GM23338 (cell line): ENCODE data around the gene TAF8. TPM values are rescaled to one million over a fixed set of nuclear protein-coding genes. Genes with fewer than 3 reads are reported as not detected.

Experiments used
- ATAC-seq: fragments of 200-7000 bp; cut with Tn5 transposase; 3 replicates; pipeline ENCODE4 v1.9.1; 2020
- DNase-seq: peaks from one replicate; pipeline ENCODE4 v3.0.0-alpha.2; 2015; ENCODE audit warnings: low spot score
- H2AFZ ChIP-seq: fragments of 200-600 bp; sonication (generic); 2 replicates; pipeline ENCODE4 v1.8.0; 2016; ENCODE audit warnings: antibody characterized with exemption, mild to moderate bottlenecking, moderate library complexity
- H3F3A ChIP-seq: fragments of 200-600 bp; sonication (generic); replicated peaks from 2 replicates; pipeline ENCODE4 v1.8.0; 2017; ENCODE audit warnings: antibody characterized with exemption, mixed run types, low read depth
- H3K27ac ChIP-seq: fragments of 200-600 bp; sonication (generic); 2 replicates; pipeline ENCODE4 v1.6.1; 2016; ENCODE audit warnings: low read depth
- H3K27me3 ChIP-seq: fragments of 200-600 bp; sonication (generic); 2 replicates; pipeline ENCODE4 v1.8.0; 2016; ENCODE audit warnings: mild to moderate bottlenecking, mixed run types, moderate library complexity; ENCODE audit not compliant: insufficient read depth
- H3K36me3 ChIP-seq: fragments of 200-600 bp; sonication (generic); 2 replicates; pipeline ENCODE4 v1.8.0; 2016; ENCODE audit warnings: mild to moderate bottlenecking; ENCODE audit not compliant: insufficient read depth
- H3K4me1 ChIP-seq: fragments of 200-600 bp; sonication (generic); 2 replicates; pipeline ENCODE4 v1.8.0; 2016; ENCODE audit warnings: mild to moderate bottlenecking, moderate library complexity; ENCODE audit not compliant: insufficient read depth
- H3K4me2 ChIP-seq: fragments of 200-600 bp; sonication (generic); 2 replicates; pipeline ENCODE4 v1.7.1; 2017; ENCODE audit warnings: mixed run types
- H3K4me3 ChIP-seq: fragments of 200-600 bp; sonication (generic); 2 replicates; pipeline ENCODE4 v1.6.1; 2016; ENCODE audit warnings: mixed run types
- H3K79me2 ChIP-seq: fragments of 200-600 bp; sonication (generic); replicated peaks from 2 replicates; pipeline ENCODE4 v1.8.0; 2017; ENCODE audit warnings: mild to moderate bottlenecking; ENCODE audit not compliant: insufficient read depth
- H3K9me2 ChIP-seq: fragments of 200-600 bp; sonication (generic); 2 replicates; pipeline ENCODE4 v1.8.0; 2017; ENCODE audit not compliant: insufficient read depth
- H4K20me1 ChIP-seq: fragments of 200-600 bp; sonication (generic); replicated peaks from 2 replicates; pipeline ENCODE4 v1.8.0; 2017; ENCODE audit warnings: mild to moderate bottlenecking; ENCODE audit not compliant: insufficient read depth
- H3K27ac Mint-ChIP-seq: 2 replicates; pipeline ENCODE4 v1.8.0; 2020; ENCODE audit warnings: inconsistent platforms, mild to moderate bottlenecking, moderate library complexity, mixed read lengths
- H3K27me3 Mint-ChIP-seq: 3 replicates; pipeline ENCODE4 v1.8.0; 2022; ENCODE audit warnings: low read depth, mild to moderate bottlenecking, moderate library complexity, mixed read lengths, inconsistent platforms; ENCODE audit not compliant: insufficient read depth, poor library complexity
- H3K36me3 Mint-ChIP-seq: 3 replicates; pipeline ENCODE4 v1.8.0; 2021; ENCODE audit warnings: low read depth, mild to moderate bottlenecking, inconsistent platforms, moderate library complexity, mixed read lengths
- H3K4me1 Mint-ChIP-seq: 3 replicates; pipeline ENCODE4 v1.8.0; 2020; ENCODE audit warnings: mild to moderate bottlenecking, inconsistent platforms, mixed read lengths
- H3K4me3 Mint-ChIP-seq: 3 replicates; pipeline ENCODE4 v1.8.0; 2021; ENCODE audit warnings: moderate library complexity, mild to moderate bottlenecking, inconsistent platforms, mixed read lengths
- H3K9me3 Mint-ChIP-seq: 3 replicates; pipeline ENCODE4 v1.8.0; 2020; ENCODE audit warnings: moderate library complexity, mild to moderate bottlenecking, inconsistent platforms, mixed read lengths
- CREB1 ChIP-seq: fragments of 250-450 bp; sonication (Bioruptor Pico); IDR thresholded peaks from 2 replicates; pipeline ENCODE4 v1.5.0; 2020; ENCODE audit warnings: low read depth, mild to moderate bottlenecking, moderate library complexity
- EZH2 ChIP-seq: fragments of 200-600 bp; sonication (generic); IDR thresholded peaks from one replicate; pipeline ENCODE4 v1.8.0; 2017; ENCODE audit warnings: antibody characterized with exemption, mild to moderate bottlenecking, low read depth; ENCODE audit not compliant: unreplicated experiment
- EZH2phosphoT487 ChIP-seq: fragments of 200-600 bp; sonication (generic); IDR thresholded peaks from one replicate; pipeline ENCODE4 v1.8.1; 2018; ENCODE audit warnings: antibody characterized with exemption; ENCODE audit not compliant: unreplicated experiment
- JUNB ChIP-seq: IDR thresholded peaks from one replicate; pipeline ENCODE4 v1.6.1; 2016; ENCODE audit warnings: antibody characterized with exemption; ENCODE audit not compliant: unreplicated experiment
- NANOG ChIP-seq: IDR thresholded peaks from 2 replicates; pipeline ENCODE4 v1.6.1; 2016; ENCODE audit warnings: antibody characterized with exemption, borderline replicate concordance
- POLR2AphosphoS5 ChIP-seq: IDR thresholded peaks from 2 replicates; pipeline ENCODE4 v1.6.1; 2016; ENCODE audit warnings: antibody characterized with exemption, low read depth
- STAT1 ChIP-seq: IDR thresholded peaks from one replicate; pipeline ENCODE4 v1.6.1; 2016; ENCODE audit warnings: antibody characterized with exemption; ENCODE audit not compliant: unreplicated experiment
- ZNF114 ChIP-seq: fragments of 250-450 bp; sonication (Bioruptor Pico); IDR thresholded peaks from 2 replicates; pipeline ENCODE4 v1.5.0; 2020; ENCODE audit warnings: mild to moderate bottlenecking, moderate library complexity
- ZNF331 ChIP-seq: fragments of 250-450 bp; sonication (Bioruptor Pico); IDR thresholded peaks from 2 replicates; pipeline ENCODE4 v1.5.0; 2020; ENCODE audit warnings: low read depth, mild to moderate bottlenecking, moderate library complexity
- polyA plus RNA-seq: library from polyadenylated mRNA; unstranded; fragments of >200 nt; fragmentation: Nextera tagmentation; extraction: Ambion mirVana; gene quantifications from 2 replicates; pipeline ENCODE4 v1.2.1, GENCODE V29; 2016
- total RNA-seq: library from RNA; depleted of rRNA; stranded (reverse); fragments of >200 nt; shearing (Covaris generic); gene quantifications from 2 replicates; pipeline ENCODE4 v1.2.3, GENCODE V29; 2014
- TF ChIP-seq, protein P1 (sequence below), 2 experiments: fragments of 200-600 bp in 1 of 2; sonication (generic) in 1 of 2; conservative IDR thresholded peaks; 2 replicates each; pipeline versions ENCODE4 v1.5.1 to v1.6.1; 2016 to 2017; ENCODE audit warnings: antibody characterized with exemption in 2 of 2, low read depth in 2 of 2, mild to moderate bottlenecking in 2 of 2, moderate library complexity in 1 of 2
- TF ChIP-seq, protein P2 (sequence below): IDR thresholded peaks from 2 replicates; pipeline ENCODE4 v1.6.1; 2016; ENCODE audit warnings: antibody characterized with exemption
- TF ChIP-seq, protein P3 (sequence below): IDR thresholded peaks from one replicate; pipeline ENCODE4 v1.6.1; 2018; ENCODE audit warnings: antibody characterized with exemption; ENCODE audit not compliant: unreplicated experiment
- TF ChIP-seq, protein P4 (sequence below): fragments of 250-450 bp; sonication (Bioruptor Pico); IDR thresholded peaks from 2 replicates; pipeline ENCODE4 v1.5.0; 2020; ENCODE audit warnings: mild to moderate bottlenecking, moderate library complexity

The TAF8 gene
- total and polyA plus RNA-seq, 2 experiments from 2014 or later, result 18.7 to 30.6 TPM

DNA sequence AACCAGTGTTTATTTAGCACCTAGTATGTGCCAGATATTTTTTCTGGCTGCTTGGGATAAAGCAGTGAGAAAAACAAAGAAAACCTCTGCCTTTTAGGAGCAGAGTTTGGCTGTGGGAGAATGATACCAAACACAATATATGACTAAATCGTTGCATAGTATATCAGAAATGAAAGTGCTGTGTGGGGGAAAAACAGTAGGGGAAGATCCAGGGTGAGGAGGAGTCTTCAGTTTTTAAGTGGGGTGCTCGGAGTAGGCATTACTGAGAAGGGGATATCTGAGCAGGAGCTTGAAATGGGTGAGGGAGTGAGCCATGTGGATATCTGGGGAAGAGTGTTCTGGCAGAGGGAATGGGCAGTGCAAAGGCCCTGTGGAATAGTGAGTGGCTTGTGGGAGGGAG lies 23.0 kb downstream of the TAF8 start:
- H2AFZ ChIP-seq, result no peak overlapping the region
- no peaks in the 10 kb centered on the region for H4K20me1 ChIP-seq
- H3F3A ChIP-seq, result no peaks in the 10 kb centered on the region; the same call in 1 of the 2 replicates
- H3K27ac ChIP-seq, result no peak overlapping the region
- TF ChIP-seq ZNF331 (no peak), POLR2AphosphoS5 (no peak), CREB1 (CRISPR knock-in tag) (no peak), EZH2phosphoT487 (no peak), ZNF114 (no peak), JUNB (no peak), NANOG (no peak), EZH2 (no peak), STAT1 (no peak)
- TF ChIP-seq, protein P1, sequence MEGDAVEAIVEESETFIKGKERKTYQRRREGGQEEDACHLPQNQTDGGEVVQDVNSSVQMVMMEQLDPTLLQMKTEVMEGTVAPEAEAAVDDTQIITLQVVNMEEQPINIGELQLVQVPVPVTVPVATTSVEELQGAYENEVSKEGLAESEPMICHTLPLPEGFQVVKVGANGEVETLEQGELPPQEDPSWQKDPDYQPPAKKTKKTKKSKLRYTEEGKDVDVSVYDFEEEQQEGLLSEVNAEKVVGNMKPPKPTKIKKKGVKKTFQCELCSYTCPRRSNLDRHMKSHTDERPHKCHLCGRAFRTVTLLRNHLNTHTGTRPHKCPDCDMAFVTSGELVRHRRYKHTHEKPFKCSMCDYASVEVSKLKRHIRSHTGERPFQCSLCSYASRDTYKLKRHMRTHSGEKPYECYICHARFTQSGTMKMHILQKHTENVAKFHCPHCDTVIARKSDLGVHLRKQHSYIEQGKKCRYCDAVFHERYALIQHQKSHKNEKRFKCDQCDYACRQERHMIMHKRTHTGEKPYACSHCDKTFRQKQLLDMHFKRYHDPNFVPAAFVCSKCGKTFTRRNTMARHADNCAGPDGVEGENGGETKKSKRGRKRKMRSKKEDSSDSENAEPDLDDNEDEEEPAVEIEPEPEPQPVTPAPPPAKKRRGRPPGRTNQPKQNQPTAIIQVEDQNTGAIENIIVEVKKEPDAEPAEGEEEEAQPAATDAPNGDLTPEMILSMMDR (conservative IDR thresholded peaks at IDR 0.05; ENCODE audit: low read depth in 2 of 2), result no peak
- TF ChIP-seq, protein P2, sequence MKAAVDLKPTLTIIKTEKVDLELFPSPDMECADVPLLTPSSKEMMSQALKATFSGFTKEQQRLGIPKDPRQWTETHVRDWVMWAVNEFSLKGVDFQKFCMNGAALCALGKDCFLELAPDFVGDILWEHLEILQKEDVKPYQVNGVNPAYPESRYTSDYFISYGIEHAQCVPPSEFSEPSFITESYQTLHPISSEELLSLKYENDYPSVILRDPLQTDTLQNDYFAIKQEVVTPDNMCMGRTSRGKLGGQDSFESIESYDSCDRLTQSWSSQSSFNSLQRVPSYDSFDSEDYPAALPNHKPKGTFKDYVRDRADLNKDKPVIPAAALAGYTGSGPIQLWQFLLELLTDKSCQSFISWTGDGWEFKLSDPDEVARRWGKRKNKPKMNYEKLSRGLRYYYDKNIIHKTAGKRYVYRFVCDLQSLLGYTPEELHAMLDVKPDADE, result no peak
- TF ChIP-seq, protein P3, sequence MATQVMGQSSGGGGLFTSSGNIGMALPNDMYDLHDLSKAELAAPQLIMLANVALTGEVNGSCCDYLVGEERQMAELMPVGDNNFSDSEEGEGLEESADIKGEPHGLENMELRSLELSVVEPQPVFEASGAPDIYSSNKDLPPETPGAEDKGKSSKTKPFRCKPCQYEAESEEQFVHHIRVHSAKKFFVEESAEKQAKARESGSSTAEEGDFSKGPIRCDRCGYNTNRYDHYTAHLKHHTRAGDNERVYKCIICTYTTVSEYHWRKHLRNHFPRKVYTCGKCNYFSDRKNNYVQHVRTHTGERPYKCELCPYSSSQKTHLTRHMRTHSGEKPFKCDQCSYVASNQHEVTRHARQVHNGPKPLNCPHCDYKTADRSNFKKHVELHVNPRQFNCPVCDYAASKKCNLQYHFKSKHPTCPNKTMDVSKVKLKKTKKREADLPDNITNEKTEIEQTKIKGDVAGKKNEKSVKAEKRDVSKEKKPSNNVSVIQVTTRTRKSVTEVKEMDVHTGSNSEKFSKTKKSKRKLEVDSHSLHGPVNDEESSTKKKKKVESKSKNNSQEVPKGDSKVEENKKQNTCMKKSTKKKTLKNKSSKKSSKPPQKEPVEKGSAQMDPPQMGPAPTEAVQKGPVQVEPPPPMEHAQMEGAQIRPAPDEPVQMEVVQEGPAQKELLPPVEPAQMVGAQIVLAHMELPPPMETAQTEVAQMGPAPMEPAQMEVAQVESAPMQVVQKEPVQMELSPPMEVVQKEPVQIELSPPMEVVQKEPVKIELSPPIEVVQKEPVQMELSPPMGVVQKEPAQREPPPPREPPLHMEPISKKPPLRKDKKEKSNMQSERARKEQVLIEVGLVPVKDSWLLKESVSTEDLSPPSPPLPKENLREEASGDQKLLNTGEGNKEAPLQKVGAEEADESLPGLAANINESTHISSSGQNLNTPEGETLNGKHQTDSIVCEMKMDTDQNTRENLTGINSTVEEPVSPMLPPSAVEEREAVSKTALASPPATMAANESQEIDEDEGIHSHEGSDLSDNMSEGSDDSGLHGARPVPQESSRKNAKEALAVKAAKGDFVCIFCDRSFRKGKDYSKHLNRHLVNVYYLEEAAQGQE, result no peak
- TF ChIP-seq, protein P4, sequence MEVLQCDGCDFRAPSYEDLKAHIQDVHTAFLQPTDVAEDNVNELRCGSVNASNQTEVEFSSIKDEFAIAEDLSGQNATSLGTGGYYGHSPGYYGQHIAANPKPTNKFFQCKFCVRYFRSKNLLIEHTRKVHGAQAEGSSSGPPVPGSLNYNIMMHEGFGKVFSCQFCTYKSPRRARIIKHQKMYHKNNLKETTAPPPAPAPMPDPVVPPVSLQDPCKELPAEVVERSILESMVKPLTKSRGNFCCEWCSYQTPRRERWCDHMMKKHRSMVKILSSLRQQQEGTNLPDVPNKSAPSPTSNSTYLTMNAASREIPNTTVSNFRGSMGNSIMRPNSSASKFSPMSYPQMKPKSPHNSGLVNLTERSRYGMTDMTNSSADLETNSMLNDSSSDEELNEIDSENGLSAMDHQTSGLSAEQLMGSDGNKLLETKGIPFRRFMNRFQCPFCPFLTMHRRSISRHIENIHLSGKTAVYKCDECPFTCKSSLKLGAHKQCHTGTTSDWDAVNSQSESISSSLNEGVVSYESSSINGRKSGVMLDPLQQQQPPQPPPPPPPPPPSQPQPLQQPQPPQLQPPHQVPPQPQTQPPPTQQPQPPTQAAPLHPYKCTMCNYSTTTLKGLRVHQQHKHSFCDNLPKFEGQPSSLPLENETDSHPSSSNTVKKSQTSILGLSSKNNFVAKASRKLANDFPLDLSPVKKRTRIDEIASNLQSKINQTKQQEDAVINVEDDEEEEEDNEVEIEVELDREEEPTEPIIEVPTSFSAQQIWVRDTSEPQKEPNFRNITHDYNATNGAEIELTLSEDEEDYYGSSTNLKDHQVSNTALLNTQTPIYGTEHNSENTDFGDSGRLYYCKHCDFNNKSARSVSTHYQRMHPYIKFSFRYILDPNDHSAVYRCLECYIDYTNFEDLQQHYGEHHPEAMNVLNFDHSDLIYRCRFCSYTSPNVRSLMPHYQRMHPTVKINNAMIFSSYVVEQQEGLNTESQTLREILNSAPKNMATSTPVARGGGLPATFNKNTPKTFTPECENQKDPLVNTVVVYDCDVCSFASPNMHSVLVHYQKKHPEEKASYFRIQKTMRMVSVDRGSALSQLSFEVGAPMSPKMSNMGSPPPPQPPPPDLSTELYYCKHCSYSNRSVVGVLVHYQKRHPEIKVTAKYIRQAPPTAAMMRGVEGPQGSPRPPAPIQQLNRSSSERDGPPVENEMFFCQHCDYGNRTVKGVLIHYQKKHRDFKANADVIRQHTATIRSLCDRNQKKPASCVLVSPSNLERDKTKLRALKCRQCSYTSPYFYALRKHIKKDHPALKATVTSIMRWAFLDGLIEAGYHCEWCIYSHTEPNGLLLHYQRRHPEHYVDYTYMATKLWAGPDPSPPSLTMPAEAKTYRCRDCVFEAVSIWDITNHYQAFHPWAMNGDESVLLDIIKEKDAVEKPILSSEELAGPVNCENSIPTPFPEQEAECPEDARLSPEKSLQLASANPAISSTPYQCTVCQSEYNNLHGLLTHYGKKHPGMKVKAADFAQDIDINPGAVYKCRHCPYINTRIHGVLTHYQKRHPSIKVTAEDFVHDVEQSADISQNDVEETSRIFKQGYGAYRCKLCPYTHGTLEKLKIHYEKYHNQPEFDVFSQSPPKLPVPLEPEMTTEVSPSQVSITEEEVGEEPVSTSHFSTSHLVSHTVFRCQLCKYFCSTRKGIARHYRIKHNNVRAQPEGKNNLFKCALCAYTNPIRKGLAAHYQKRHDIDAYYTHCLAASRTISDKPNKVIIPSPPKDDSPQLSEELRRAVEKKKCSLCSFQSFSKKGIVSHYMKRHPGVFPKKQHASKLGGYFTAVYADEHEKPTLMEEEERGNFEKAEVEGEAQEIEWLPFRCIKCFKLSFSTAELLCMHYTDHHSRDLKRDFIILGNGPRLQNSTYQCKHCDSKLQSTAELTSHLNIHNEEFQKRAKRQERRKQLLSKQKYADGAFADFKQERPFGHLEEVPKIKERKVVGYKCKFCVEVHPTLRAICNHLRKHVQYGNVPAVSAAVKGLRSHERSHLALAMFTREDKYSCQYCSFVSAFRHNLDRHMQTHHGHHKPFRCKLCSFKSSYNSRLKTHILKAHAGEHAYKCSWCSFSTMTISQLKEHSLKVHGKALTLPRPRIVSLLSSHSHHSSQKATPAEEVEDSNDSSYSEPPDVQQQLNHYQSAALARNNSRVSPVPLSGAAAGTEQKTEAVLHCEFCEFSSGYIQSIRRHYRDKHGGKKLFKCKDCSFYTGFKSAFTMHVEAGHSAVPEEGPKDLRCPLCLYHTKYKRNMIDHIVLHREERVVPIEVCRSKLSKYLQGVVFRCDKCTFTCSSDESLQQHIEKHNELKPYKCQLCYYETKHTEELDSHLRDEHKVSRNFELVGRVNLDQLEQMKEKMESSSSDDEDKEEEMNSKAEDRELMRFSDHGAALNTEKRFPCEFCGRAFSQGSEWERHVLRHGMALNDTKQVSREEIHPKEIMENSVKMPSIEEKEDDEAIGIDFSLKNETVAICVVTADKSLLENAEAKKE (CRISPR knock-in tag), result no peak
- ATAC-seq (no peak), DNase-seq (no peak)
- no peaks in the 10 kb centered on the region for H3K27me3 ChIP-seq
- no peaks in the 10 kb centered on the region for H3K9me2 ChIP-seq
- Mint-ChIP-seq H3K9me3 (no peaks in the 10 kb centered on the region), H3K4me3 (no peak overlapping the region), H3K36me3 (peaks cover 37% of the 10 kb centered on the region), H3K4me1 (no peaks in the 10 kb centered on the region), H3K27me3 (no peaks in the 10 kb centered on the region), H3K27ac (no peak overlapping the region)
- no peaks in the 10 kb centered on the region for H3K79me2 ChIP-seq
- H3K4me3 ChIP-seq, result no peak overlapping the region
- H3K4me1 ChIP-seq, result no peaks in the 10 kb centered on the region
- peaks cover 31% of the 10 kb centered on the region for H3K36me3 ChIP-seq
- H3K4me2 ChIP-seq, result no peak overlapping the region
